Measurements from ENCODE around the gene CCNY. TPM values are rescaled to one million over a fixed set of nuclear protein-coding genes. Genes with fewer than 3 reads are reported as not detected.
A peak's percentile ranks its signal among the peaks of the same experiment; 100 is the strongest.

Gene CCNY
- total RNA-seq, 1 donor from 2014 or later = 68.7 TPM

DNA sequence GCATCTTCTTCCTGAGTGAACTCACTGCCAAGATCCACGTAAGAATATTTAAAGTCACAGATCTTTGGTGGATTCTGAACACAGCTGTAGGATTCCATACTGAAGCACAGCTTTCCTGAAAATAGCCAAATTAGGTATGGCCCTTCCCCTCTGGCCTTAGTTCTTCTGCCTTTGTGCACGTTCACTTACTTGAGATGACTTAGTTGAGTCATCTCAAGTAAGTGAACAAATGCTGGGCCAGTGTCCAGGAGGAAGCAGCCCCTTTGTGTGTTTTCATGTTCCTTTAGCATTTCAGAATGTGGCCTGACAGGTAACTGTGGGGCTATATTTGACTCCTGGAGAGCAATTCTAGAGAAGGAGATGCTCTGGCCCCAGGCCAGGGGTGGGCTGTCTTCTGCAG, 51.5 kb downstream of the CCNY start:
- TF ChIP-seq, protein P1, sequence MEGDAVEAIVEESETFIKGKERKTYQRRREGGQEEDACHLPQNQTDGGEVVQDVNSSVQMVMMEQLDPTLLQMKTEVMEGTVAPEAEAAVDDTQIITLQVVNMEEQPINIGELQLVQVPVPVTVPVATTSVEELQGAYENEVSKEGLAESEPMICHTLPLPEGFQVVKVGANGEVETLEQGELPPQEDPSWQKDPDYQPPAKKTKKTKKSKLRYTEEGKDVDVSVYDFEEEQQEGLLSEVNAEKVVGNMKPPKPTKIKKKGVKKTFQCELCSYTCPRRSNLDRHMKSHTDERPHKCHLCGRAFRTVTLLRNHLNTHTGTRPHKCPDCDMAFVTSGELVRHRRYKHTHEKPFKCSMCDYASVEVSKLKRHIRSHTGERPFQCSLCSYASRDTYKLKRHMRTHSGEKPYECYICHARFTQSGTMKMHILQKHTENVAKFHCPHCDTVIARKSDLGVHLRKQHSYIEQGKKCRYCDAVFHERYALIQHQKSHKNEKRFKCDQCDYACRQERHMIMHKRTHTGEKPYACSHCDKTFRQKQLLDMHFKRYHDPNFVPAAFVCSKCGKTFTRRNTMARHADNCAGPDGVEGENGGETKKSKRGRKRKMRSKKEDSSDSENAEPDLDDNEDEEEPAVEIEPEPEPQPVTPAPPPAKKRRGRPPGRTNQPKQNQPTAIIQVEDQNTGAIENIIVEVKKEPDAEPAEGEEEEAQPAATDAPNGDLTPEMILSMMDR (IDR thresholded peaks at IDR 0.05) = no peak
- H3K4me3 Mint-ChIP-seq (ENCODE audit: unreplicated experiment) = no peak overlapping the region
- no peak overlapping the region for H3K27ac Mint-ChIP-seq (ENCODE audit: unreplicated experiment)
- no peaks in the 10 kb centered on the region for H3K36me3 Mint-ChIP-seq (ENCODE audit: low read depth)
- H3K27me3 Mint-ChIP-seq (ENCODE audit: low read depth) = no peaks in the 10 kb centered on the region
- peaks cover 51% of the 10 kb centered on the region for H3K4me1 Mint-ChIP-seq (ENCODE audit: low read depth)
- no peak for DNase-seq (ENCODE audit: low spot score)
- H3K9me3 Mint-ChIP-seq (ENCODE audit: low read depth) = peaks cover 14% of the 10 kb centered on the region

DNA sequence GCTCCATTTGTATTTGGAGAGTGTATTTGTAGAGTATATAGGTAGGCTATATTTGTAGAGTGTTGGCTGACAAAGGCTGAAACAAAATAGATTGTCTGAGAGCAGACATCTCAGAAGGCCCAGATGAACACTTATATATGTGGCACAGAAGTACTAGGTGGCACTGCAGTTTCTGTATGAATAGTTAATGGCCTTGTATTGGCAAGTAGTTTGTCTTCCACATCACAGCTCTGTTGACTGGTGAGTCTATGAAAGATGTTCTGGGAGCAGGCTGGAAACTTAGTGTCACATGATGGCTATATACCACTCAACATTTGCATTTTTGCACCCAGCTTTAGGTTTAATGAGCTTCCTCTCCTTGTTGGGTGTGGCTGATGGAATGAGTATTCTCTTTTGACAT, 51.9 kb downstream of the CCNY start:
- peaks cover 14% of the 10 kb centered on the region for H3K9me3 Mint-ChIP-seq (ENCODE audit: low read depth)
- TF ChIP-seq, protein P1 (IDR thresholded peaks at IDR 0.05) = no peak
- no peak overlapping the region for H3K27ac Mint-ChIP-seq (ENCODE audit: unreplicated experiment)
- H3K36me3 Mint-ChIP-seq (ENCODE audit: low read depth) = no peaks in the 10 kb centered on the region
- H3K27me3 Mint-ChIP-seq (ENCODE audit: low read depth) = no peaks in the 10 kb centered on the region
- DNase-seq (ENCODE audit: low spot score) = no peak
- H3K4me1 Mint-ChIP-seq (ENCODE audit: low read depth) = peaks cover 51% of the 10 kb centered on the region
- H3K4me3 Mint-ChIP-seq (ENCODE audit: unreplicated experiment) = no peak overlapping the region

DNA sequence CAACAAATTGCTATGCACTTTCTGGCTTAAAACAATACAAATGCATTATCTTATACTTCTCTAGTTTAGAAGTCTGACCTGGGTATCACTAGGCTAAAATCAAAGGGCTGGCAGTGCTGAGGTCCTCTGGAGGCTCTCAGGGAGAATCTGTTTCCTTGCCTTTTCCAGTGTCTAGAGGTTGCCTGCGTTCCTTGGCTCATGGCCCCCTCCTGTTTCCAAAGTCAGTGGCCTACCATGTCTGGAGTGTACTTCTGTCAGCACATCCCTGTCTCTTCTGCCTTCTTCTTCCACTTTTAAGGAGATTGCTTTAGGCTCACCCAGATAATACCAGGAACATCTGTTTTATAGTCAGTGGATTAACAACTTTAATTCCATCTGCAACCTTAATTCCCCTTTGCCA, 52.4 kb downstream of the CCNY start:
- H3K9me3 Mint-ChIP-seq (ENCODE audit: low read depth) = peaks cover 14% of the 10 kb centered on the region
- H3K4me1 Mint-ChIP-seq (ENCODE audit: low read depth) = peaks cover 51% of the 10 kb centered on the region
- H3K36me3 Mint-ChIP-seq (ENCODE audit: low read depth) = no peaks in the 10 kb centered on the region
- TF ChIP-seq, protein P1 (IDR thresholded peaks at IDR 0.05) = no peak
- DNase-seq (ENCODE audit: low spot score) = no peak
- no peaks in the 10 kb centered on the region for H3K27me3 Mint-ChIP-seq (ENCODE audit: low read depth)
- H3K4me3 Mint-ChIP-seq (ENCODE audit: unreplicated experiment) = no peak overlapping the region
- no peak overlapping the region for H3K27ac Mint-ChIP-seq (ENCODE audit: unreplicated experiment)

DNA sequence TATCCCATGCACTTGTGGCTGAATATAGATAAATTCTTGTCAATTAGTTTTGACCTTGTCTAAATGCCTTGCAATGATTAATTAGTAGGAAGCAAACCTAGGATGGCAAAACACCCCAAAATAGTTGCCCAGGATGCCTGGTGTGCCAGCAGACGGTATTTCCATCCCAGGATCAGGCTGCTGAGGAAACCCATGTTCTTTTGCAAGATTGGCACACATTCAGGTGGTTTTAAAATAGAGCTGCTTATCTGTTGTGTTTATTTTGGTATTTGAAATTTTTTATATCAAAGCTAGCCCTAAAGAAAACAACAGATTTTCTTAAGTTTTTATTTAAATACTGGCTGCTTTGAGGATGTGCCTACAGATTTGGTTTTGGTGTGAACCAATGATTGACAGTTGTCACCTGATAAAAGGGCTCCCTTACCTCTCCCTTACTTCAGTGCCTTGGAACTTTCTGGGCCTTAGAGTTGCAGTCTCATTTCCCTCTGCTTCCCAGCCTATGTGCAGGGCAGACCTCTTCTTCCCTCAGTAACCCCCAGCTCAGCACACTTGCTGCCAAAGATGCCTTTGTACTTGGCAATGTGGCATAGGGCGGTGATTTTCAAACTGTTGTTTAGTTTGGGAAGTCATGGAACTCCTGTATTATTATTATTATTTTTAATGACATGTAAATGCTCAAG, 54.0 kb downstream of the CCNY start:
- Mint-ChIP-seq H3K27ac (ENCODE audit: unreplicated experiment) (peak overlapping the region; percentile 74), H3K4me1 (ENCODE audit: low read depth) (peaks cover 57% of the 10 kb centered on the region), H3K36me3 (ENCODE audit: low read depth) (no peaks in the 10 kb centered on the region), H3K27me3 (ENCODE audit: low read depth) (no peaks in the 10 kb centered on the region), H3K9me3 (ENCODE audit: low read depth) (peaks cover 14% of the 10 kb centered on the region), H3K4me3 (ENCODE audit: unreplicated experiment) (no peak overlapping the region)
- TF ChIP-seq, protein P1 (IDR thresholded peaks at IDR 0.05) = no peak
- DNase-seq (ENCODE audit: low spot score) = no peak

DNA sequence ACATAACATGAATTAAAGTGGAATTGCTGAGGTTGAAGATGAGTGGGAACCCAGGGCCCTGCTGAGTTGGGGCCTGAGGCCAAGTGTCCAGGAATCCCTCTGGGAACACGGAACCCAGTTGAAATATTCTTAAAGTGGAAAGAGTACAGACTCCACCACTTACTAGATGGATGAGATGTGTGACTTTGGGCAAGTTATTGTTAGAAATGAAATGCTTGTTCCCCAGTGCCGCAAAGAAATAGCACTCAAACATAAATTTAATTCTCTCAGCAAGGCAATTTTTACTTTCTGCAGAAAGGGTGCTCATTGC, 54.5 kb downstream of the CCNY start:
- TF ChIP-seq, protein P1 (IDR thresholded peaks at IDR 0.05) = no peak
- DNase-seq (ENCODE audit: low spot score) = no peak
- H3K4me3 Mint-ChIP-seq (ENCODE audit: unreplicated experiment) = no peak overlapping the region
- H3K27me3 Mint-ChIP-seq (ENCODE audit: low read depth) = no peaks in the 10 kb centered on the region
- H3K9me3 Mint-ChIP-seq (ENCODE audit: low read depth) = peaks cover 14% of the 10 kb centered on the region
- no peaks in the 10 kb centered on the region for H3K36me3 Mint-ChIP-seq (ENCODE audit: low read depth)
- H3K27ac Mint-ChIP-seq (ENCODE audit: unreplicated experiment) = no peak overlapping the region
- H3K4me1 Mint-ChIP-seq (ENCODE audit: low read depth) = peaks cover 58% of the 10 kb centered on the region

Data from chondrocyte (in vitro differentiated cells).